LNCaP clone FGC (cell line): ENCODE results near the gene BAAT.
A peak's percentile ranks its signal among the peaks of the same experiment; 100 is the strongest.

Experiments used
- DNase-seq: peaks from one replicate; pipeline ENCODE4 v3.0.0-alpha.2; 2011; ENCODE audit warnings: low read depth
- H3K4me3 ChIP-seq: 2 replicates; pipeline ENCODE4 v1.5.1; 2011; ENCODE audit warnings: mild to moderate bottlenecking, low read depth, low read length, control low read depth
- TF ChIP-seq, protein P1 (sequence below): IDR thresholded peaks from 2 replicates; pipeline ENCODE4 v1.5.1; 2012; ENCODE audit warnings: mild to moderate bottlenecking; ENCODE audit not compliant: control insufficient read depth, insufficient read depth; ENCODE audit errors: extremely low read depth

Gene BAAT

DNA sequence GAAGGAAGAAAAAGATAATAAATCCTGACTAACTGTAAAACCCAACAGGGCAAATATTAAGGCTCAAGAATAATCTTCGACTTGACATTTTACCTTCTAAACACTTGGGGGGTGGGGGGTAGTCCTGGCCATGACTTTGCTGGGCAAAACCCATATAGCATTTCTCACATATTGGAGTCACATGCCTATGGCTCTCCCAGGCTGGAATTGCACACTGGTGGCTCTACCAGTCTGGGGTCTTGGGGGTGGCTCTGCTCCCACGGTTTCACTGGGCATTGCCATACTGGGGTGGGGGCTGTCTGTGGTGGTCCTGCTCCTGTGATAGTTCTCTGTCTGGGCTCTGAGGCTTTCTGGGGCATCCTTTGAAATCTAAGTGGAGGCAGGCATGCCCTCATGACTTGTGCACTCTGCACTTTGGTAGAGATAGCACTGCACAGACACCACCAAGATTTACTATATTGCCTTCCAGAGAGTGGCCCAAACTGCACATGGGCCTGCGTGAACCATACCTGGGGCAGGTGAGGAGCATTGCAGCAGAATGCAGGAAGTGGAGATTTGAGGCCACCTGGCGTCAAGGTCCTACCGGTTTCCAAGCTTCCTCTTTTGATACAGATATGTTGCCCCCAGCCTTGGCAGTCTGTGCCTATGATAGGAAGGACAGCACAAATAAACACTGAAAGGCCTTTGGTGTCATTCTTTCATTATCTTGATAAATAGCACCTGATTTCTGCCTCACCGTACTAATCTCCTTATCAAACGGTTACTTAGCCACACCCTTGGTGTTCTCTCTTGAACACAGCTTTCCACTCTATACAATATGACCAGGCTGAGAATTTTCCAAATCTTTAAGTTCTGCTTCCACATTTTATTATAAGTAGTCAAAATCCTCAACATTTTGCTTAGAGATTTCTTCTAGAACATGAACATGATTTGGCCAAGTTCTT is 29.8 kb downstream of the BAAT start:
- no peak for DNase-seq
- no peak overlapping the region for H3K4me3 ChIP-seq
- TF ChIP-seq, protein P1, sequence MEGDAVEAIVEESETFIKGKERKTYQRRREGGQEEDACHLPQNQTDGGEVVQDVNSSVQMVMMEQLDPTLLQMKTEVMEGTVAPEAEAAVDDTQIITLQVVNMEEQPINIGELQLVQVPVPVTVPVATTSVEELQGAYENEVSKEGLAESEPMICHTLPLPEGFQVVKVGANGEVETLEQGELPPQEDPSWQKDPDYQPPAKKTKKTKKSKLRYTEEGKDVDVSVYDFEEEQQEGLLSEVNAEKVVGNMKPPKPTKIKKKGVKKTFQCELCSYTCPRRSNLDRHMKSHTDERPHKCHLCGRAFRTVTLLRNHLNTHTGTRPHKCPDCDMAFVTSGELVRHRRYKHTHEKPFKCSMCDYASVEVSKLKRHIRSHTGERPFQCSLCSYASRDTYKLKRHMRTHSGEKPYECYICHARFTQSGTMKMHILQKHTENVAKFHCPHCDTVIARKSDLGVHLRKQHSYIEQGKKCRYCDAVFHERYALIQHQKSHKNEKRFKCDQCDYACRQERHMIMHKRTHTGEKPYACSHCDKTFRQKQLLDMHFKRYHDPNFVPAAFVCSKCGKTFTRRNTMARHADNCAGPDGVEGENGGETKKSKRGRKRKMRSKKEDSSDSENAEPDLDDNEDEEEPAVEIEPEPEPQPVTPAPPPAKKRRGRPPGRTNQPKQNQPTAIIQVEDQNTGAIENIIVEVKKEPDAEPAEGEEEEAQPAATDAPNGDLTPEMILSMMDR: no peak

DNA sequence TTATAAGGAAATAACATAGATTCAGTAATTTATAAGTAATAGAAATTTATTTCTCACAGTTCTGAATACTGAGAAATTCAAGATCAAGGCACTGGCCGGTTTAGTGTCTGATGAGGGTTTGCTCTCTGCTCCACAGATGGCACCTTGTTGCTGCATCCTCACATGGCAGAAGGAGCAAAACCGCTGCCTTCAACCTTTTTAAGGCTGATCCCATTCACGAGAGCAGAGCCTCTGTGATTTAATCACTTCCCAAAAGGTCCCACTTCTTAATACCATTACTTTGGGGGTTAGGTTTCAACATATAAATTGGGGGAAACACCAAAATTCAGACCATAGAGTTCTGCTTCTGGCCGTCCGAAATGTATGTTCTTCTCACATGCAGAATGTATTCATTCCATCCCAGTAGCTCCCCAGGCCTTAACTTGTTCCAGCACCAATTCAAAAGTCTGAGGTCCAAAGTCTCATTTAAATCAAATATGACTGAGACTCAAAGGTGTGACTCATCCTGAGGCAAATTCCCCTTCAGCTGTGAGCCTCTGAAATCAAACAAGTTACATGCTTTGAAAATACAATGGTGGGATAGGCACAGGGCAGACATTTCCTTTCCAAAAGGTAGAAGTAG is 30.6 kb downstream of the BAAT start:
- DNase-seq: no peak
- no peak overlapping the region for H3K4me3 ChIP-seq
- TF ChIP-seq, protein P1: no peak

DNA sequence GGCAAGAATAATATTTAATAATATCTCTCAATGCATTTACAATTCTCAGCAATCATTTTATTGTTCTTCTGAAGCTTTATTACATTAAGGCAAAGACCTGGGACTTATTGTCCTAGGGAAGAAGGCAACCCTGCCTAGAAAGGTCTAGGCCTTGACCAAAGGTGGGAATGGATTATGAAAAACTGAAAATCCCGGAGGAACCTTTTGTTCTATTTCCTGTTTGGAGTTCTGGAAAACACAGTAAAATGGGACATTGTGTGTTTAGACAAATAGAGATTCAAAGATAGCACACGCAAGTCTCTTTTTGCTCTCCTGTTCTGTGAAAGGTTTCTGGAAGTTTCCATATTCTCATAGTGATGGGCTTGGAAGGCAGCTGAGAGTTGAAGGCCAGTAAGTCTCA is 31.1 kb downstream of the BAAT start:
- no peak overlapping the region for H3K4me3 ChIP-seq
- DNase-seq: peak; percentile 27
- TF ChIP-seq, protein P1: no peak

DNA sequence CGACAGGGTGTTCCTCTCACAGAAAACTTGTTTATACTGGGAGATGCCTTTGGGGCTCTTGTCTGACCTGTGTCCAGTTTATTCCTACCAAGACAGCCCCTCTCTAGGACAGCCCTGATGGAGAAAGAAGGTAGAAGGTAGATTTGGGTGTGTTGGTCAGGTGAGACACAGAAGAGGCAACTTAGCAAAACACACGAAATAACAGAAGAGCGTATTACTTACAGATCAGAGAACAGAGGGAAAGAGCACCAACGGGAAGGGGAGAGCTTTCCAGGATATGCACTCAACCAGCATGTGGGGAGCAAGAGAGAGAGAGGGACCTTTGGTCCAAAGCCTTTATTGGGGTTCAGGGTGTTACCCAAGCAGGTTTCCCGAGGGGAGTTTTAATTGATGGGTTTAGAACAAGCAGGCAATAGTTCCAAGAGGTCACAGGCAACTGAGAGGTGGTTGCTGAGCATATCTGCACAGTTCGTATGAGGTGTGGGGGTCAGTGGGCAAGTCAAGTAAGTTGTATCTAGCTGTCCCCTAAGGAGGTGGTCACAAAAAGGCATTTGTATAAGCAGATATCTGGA is 31.8 kb downstream of the BAAT start:
- DNase-seq: no peak
- no peak overlapping the region for H3K4me3 ChIP-seq
- TF ChIP-seq, protein P1: no peak

GRCh38 chr9:101350285-101350684 is 34.5 kb downstream of the BAAT start:
- TF ChIP-seq, protein P1: no peak
- no peak for DNase-seq
- no peak overlapping the region for H3K4me3 ChIP-seq

DNA sequence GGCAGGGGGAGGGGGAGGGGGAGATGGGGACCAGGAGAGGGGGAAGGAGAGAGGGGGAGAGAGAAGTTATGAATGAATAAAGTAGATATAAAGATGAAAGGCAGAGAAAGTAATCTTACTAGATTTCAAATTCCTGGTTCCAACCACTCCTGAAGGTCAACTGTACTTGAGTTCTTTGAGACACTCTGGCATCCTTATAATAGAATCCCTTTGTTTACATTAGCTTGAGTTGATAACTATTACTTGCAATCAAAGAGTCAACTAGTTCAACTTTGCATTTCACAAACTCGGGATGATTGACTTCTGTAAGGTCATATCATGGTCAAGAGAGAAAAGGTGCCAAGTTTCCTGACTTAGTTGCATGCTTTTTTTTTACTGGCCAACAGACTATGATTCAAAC is 42.2 kb downstream of the BAAT start:
- DNase-seq: no peak
- TF ChIP-seq, protein P1: no peak
- H3K4me3 ChIP-seq: no peak overlapping the region
